ENCODE data around the gene GFRA3. TPM values are rescaled to one million over a fixed set of nuclear protein-coding genes. Genes with fewer than 3 reads are reported as not detected.
"Not testable (repeated sequence)": the region's sequence is repeated elsewhere in the genome, so short reads cannot be mapped to it uniquely, and the experiment has no call there.

The GFRA3 gene
- total RNA-seq, 1 donor from 2014 or later = not detected

DNA sequence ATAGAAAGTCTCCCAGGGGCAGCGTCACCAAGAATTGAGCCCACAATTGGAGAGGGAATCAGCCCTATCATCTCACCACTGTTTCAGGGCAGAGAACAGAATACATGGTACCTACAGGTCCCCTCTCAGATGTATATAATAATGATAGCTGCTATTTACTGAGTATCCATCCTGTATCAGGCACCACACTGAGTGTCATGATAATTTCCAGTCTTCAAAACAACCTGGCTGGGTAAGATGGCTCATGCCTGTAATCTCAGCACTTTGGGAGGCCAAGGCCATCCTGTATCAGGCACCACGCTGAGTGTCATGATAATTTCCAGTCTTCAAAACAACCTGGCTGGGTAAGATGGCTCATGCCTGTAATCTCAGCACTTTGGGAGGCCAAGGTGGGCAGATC is 26.6 kb downstream of the GFRA3 start:
- not testable (repeated sequence) for DNase-seq (ENCODE audit: low spot score in 2 of 2); FAIRE-seq

DNA sequence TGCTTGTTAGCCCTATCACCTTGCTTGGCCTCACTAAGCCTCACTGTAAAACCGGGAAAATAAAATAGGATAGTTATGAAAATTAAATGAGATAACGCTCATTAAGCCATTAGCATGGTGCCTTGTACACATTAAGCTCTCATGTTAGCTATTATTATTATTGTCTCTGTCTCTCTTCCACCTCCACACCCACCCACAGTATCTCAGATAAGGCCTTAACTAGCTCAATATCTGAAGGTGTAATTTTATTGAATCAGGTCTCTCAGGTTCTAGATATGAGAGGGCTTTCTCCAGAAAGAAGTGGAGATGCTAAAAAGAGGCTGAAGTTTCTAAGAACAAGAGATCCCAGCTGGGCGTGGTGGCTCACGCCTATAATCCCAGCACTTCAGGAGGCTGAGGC is 27.6 kb downstream of the GFRA3 start:
- DNase-seq (ENCODE audit: low spot score in 2 of 2) (no peak), FAIRE-seq (no peak)

DNA sequence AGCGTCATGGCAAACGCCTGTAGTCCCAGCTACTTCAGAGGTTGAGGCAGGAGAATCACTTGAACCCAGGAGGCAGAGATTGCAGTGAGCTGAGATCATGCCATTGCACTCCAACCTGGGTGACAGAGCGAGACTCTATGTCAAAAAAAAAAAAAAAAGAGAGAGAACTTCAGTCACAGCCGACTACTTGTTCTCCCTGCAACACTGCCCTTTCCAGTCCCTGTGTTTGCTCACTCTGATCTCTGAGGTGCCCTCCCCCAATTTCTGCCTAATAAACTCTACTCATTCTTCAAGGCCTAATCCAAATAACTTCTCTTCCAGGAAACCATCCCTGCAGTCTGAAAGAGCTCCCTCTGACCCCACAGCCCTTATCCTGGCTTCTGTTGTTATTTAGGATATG is 28.1 kb downstream of the GFRA3 start:
- FAIRE-seq (no peak), DNase-seq (ENCODE audit: low spot score in 2 of 2) (no peak)

DNA sequence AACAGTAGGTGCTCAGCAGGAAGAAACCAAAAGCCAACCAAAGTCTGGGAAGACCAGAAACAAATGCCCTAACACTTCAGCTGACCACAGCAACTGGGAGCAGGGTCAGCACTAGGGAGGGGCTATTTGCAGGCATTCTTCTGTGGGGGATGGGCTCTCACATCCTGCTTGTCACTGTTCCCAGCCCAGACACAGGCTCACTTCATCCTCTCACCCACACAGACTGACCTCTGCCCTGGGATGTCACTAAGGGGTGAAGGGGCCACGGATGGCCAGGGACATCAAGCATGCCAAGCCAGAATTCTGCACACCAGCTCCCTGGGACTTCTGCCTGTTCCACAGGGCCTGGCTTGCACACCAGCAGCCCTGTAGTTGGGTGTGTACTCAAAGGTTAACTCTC is 28.7 kb downstream of the GFRA3 start:
- no peak for DNase-seq (ENCODE audit: low spot score in 2 of 2)
- no peak for FAIRE-seq

DNA sequence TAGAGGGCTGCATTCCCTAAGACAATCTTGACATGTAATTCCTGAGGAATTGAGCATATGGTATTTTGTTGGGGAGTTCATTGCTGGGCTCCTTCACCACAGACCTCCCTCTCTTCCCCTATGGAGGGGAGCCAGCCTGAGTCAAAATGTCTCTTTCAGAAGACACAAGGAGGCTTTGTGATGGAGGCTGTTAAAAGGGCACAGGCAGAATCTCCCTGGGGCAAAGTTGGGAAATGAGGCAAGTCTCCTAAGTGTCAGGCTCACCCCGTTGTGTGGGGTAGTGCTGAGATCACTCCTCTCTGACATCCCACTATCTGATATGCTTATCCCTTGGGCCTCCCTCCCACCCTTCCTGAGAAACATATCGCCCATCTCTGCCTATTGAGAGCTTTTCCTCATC is 30.6 kb downstream of the GFRA3 start:
- peak; percentile 20 to 37 for DNase-seq (ENCODE audit: low spot score in 2 of 2)
- no peak for FAIRE-seq

DNA sequence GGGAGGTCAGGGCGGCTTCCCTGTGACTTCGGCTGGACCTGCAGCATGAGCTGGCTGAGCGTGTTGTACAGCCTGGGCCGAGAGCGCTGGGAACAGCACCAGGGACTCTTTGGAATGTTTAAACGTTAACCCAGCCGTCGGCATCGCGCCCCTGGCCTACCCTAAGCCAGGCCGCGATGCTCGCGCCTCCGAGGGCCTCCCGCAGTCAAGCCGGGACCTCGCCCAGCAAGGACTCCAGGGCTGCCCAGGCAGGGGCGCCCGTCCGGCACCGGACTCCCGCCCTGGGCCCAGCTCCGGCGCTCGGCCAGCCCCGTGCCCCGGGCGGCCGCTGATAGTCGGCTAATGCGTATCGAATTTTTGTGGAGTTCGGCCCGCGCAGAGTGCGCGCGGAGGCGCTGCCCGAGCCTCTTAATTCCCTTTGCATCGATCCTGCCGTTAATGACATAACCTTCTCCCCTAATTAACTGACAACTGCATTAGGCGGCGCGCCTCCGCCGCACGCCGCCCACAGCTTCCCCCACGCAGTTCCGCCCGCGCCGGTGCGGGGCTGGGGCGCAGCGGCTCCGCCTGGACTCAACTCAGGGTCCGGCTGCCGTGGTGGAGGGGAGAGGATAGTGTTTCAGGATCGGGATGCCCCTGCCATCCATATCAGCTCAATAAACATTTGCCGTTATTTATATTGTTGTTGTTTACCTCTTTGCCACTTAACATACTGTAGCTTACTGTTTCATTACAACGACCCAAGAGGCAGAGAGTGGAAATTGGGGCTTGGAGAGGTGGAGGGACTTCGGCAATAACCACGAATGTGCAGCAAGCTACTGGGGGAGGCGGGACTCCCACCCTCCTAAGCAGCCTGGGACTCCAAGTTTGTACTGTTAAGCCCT is 32.5 kb downstream of the GFRA3 start:
- FAIRE-seq (no peak), DNase-seq (ENCODE audit: low spot score in 2 of 2) (peak; percentile 39 to 46)

DNA sequence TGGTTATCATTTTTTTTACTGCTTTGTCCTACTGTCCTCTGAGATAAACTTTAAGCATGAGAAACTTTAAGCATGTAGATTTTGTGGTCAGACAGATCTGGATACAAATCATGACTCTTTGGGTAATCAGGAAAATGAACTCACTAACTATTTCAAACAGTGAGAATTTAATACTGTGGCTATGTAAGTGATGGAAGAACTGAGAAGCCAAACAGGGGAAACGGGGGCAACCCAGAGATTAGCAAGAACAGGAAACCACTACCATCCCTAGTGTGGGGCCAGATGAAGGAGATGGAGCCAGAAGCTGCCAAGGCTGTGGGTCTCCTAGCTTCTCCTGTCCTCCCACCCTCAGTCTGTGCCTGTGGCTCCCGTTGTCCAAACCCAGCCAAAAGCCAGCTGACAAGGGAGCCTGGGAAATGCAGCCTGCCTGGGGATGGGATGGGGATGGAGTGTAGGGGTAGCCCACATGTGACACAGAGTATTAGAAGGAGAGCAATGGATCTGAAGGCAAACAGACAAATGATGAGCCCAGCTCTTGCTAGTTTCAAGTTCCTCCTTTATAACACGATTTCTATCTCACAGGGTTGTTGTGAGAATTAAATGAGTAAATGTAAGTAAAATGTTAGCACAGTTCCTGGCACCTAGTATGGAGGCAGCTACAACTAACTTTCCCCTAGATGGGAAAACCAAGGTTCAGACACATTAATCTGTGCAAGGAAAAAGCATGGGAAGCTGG is 33.6 kb downstream of the GFRA3 start:
- DNase-seq (ENCODE audit: low spot score in 2 of 2) (no peak), FAIRE-seq (no peak)

DNA sequence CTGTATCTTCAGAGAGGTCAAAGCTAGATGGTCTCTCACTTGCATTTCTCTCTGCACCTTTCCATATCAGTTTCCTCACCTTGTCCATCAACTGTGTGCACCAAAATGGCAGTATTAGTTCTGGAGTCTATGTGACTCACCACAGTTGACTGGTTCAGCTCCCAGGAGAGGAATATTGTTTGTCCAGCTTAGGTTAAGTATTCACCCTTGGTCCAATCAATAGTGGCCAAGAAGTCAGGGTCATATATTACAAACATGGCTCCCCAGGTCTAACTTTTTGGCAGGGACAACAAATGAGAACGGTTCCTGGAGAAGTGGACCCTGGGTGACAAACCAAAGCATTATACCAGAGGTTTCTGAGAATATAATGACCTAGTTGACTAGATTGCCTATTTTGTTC is 36.4 kb downstream of the GFRA3 start:
- FAIRE-seq (no peak), DNase-seq (ENCODE audit: low spot score in 2 of 2) (no peak)

DNA sequence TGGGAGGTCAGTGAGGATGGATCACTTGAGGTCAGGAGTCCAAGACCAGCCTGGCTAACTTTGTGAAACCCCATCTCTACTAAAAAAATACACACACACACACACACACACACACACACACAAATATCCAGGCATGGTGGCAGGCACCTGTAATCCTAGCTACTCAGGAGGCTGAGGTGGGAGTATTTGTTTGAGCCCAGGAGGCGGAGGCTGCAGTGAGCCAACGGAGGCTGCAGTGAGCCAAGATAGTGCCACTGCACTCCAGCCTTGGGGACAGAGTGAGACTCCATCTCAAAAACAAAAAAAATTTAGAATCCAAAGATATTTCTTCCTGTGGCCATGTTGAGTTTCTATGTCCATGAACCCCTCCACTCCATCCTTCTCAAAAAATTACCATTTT is 39.8 kb downstream of the GFRA3 start:
- FAIRE-seq (no peak), DNase-seq (ENCODE audit: low spot score in 2 of 2) (no peak)

DNA sequence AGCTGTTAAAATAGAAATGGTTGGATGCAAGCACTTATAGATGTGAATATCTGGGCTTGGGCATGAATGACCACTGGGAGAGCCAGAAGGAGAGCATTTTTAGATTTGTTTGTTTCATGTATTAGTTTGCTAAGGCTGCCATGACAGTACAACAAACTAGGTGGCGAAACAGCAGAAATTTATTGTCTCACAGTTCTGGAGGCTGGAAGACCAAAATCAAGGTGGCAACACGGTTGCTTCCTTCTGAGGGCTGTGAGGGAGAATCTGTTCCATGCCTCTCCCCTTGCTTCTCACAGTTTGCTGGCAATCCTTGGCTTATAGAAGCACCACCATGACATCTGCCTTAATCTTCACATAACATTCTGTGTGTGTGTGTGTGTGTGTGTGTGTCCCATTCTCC is 41.1 kb downstream of the GFRA3 start:
- FAIRE-seq = no peak
- DNase-seq (ENCODE audit: low spot score in 2 of 2) = no peak

DNA sequence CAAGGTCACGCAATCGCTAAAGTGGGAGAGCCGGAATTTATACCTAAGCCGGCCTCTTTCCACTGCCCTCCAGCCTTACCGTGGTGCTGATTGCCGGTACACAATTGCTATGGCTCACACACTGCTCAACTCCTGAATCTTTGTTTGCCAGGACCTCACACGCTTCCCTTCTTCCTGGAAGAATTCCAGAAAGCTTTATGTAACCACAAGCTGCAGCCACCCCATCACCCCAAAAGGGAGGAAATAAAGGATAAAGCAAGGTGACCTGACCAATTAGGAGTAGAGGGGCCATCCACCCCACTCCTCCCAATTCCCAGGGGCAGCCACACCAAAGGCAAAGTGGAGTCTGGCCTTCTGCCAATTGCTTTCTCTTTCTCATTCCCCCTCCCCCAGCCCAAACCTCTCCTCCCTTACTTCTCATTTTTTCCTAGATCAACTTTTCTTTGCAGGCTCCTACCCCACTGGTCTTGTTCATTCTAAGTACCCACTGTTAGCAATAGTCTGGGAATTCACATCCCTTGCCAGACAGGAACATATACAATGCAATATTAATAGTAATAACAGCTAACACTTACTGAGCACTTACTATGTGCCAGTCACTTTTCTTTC is 43.3 kb downstream of the GFRA3 start:
- DNase-seq (ENCODE audit: low spot score in 2 of 2) (no peak), FAIRE-seq (no peak)

DNA sequence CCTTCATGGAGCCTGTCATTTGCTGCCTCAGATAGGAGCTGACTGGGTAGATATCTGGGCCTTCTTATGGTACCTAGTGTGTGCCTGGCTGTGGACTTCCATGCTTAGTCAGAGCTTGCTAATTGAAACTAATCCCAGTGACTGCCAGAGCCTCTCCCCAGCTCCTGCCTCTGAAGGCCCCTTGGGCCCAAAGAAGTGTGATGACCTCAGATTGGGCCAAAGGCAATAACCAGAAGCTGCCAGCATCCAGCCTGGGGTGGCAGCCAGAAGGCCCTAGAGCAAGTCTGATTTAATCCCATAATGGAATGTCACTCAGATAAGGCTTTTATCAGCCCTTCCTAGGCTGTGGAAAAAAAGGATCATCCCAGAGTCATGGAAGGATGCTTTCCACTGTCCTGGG is 44.2 kb downstream of the GFRA3 start:
- FAIRE-seq (no peak), DNase-seq (ENCODE audit: low spot score in 2 of 2) (no peak)

DNA sequence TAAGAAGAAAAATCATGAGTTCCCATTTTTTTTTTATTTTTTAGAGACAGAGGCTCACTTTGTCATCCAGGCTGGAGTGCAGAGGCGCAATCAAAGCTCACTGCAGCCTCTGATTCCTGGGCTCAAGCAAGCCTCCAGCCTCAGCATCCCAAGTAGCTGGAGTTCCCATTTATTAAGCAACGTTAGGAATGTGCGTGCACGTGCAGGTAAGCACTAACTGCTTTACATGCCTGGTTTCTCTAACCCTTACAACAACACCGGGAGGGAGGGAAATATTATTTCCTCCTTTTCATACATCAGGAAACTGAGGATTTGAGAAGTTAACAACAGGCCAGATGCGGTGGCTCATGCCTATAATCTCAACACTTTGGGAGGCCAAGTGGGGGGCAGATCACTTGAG is 45.0 kb downstream of the GFRA3 start:
- FAIRE-seq = no peak

DNA sequence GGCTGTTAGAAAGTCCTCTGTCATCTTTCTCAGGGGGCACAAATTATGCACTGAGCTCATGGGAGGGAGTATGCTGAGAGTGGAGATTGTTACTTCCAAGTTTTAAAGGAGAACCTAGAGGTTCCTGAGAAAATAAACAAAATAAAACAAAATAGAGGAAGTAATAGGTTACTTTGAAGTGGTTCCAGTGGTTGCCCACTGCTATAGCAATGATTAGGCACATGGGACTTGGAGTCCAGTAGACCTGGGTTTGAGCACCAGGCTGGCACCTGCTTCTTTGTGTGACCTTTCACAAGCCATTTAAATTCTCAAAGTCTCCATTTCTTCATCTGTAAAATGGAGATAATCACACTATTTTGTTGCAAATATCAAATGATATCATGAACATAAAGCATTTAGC is 47.5 kb downstream of the GFRA3 start:
- FAIRE-seq = no peak
- no peak for DNase-seq (ENCODE audit: low spot score in 2 of 2)

More for the DNA sequence above, 45.0 kb downstream of the GFRA3 start:
- no peak for DNase-seq (ENCODE audit: low spot score in 2 of 2)

DNA sequence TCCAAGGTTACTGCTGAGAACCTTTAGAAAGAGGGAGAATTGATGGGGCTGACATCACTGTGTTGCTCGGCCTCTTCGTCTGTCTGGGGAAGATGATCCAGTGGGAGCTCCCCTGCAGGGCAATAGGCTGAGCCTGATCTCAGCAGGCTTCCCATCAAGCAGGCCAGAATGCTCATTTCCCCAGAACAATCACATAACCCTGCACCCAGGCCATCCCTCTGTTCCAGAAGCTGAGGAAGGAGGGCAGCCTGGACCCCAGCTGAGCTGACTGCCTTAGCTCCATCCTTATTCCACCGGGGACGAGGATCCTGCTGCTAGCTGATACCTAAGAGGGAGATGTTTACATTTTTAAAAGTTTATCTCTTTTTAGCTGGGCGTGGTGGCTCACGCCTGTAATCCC is 49.7 kb downstream of the GFRA3 start:
- DNase-seq (ENCODE audit: low spot score in 2 of 2) (no peak), FAIRE-seq (no peak)

DNA sequence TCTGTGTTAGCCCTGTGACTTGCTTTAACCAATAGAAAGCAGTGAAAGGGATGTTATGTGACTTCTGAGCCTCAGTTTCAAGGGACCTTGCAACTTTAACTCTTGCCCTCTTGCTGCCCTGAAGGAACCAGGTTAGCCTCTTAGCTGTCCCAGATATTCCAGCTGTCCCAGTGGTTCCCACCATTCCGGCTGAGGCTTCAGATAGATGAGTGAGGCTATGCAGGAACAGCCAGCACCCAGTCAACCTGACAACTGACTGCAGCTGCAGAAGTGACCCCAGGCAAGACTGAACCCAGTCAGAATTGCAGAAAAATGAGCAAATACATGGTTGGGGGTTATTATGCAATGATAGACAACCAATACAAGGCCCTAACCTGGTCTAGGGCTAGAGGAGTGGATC is 50.9 kb downstream of the GFRA3 start:
- FAIRE-seq = no peak
- DNase-seq (ENCODE audit: low spot score in 2 of 2) = no peak

DNA sequence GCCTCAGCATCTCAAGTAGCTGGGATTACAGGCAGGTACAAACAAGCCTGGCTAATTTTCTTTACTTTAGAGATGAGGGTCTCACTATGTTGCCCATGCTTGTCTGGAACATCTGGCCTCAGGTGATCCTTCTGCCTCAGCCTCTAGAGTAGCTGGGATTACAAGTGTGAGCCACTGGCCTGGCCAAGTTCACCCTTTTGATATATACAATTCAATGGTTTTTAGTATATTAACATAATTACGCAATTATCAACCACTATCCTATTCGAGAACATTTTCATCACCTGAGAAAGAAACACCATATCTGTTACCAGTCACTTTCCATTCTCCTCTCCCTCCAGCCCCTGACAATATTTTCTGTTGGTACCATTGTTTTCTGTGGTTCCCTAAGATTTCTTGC is 57.6 kb downstream of the GFRA3 start:
- no peak for FAIRE-seq
- DNase-seq (ENCODE audit: low spot score in 2 of 2) = no peak

DNA sequence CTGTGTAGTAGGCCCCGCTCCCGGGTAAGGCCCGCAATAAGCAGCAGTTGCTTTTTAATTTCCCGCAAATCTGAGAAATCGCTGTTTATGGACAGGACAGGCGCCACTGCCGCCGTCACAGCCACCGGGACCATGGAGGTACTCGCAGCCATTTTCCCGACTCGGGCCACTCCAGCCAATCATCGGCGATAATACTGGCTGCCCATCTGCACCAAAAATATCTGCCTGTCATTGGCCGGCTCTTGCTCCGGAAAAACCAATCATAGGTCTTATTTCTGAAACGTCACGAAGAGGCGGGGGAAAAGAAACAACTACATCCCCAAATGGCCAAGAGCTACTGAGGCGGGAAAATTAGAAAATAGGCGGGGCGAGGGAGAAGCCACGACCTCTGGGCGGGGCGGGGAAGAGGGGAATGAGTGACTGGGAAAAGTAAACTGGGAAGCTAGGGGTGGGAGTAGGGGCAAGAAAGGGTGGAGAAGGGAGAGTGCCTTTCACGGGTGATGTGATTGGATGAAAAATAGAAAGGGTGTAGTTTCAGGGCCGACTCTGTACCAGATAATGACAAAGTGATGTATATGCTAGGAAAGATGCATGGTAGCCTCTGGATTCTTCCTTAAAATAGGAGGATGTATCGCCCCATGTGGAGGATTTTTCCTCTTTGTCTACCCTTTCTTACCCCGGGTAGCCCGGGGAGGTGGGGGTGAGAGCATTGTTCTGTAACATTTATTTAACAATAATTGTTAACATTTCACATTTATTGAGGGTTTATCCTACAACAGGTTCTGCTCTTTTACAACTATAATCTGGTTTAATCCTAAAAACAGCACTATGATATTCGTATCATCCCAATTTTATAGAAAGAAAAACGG is 61.0 kb downstream of the GFRA3 start, which contains the start of gene CDC23:
Gene CDC23 (minus strand): TSS at position 163 of the 869 bp plus-strand sequence. CDS start 11 bp downstream, at position 152.
- DNase-seq (ENCODE audit: low spot score in 2 of 2) (peak; percentile 91 to 97), FAIRE-seq (peak; percentile 99)

DNA sequence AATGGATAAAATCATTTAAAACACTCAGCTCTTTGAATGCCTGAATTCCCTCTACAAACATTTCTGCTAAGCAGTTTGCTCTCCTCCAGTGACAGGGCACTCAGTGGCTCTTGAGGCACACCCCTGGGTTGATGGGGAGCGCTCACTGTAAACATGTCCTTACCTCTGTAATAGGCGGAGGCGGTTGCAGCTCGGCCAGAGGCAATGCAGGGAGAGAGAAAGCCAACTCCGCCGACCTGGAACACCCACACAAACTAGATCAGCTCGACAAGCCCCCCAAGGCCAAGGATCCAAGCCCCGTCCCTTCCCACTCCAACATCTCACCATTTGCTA is 61.6 kb downstream of the GFRA3 start:
- peak in 1 of 2 donors; percentile 18 for DNase-seq (ENCODE audit: low spot score in 2 of 2)
- FAIRE-seq = no peak

DNA sequence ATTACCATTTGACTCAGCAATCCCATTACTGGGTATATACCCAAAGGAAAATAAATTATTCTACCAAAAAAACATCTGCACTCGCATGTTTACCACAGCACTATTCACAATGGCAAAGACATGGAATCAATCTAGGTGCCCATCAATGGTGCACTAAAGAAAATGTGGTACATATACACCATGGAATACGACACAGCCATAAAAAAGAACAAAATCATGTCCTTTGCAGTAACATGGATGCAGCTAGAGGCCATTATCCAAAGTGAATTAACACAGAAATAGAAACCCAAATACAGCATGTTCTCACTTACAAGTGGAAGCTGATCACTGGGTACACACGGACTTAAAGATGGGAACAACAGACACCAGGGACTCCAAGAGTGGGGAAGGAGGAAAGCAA is 63.4 kb downstream of the GFRA3 start:
- FAIRE-seq (no peak), DNase-seq (ENCODE audit: low spot score in 2 of 2) (no peak)

Data from frontal cortex (tissue), 4 donors.